ENCODE data around the gene CYP4F22. TPM values are rescaled to one million over a fixed set of nuclear protein-coding genes. Genes with fewer than 3 reads are reported as not detected.
"Not testable (repeated sequence)": the region's sequence is repeated elsewhere in the genome, so short reads cannot be mapped to it uniquely, and the experiment has no call there.

Gene CYP4F22
- total RNA-seq, 1 experiment from 2014 or later = not detected

- H3K4me1 ChIP-seq (ENCODE audit: insufficient read depth, low read length); H2BK5ac ChIP-seq (ENCODE audit: insufficient read length, low read length); H3K9ac ChIP-seq (ENCODE audit: extremely low read depth, insufficient read length, low read length); H2BK15ac ChIP-seq (ENCODE audit: low read depth, low read length); H2BK120ac ChIP-seq (ENCODE audit: low read depth, low read length, poor library complexity, severe bottlenecking); H3K4ac ChIP-seq (ENCODE audit: low read depth, low read length); H2AK5ac ChIP-seq (ENCODE audit: insufficient read length, low read length); H3K27me3 Mint-ChIP-seq (ENCODE audit: low read depth); H3K27ac ChIP-seq (ENCODE audit: insufficient read length, low read depth, low read length); H4K20me1 ChIP-seq (ENCODE audit: control insufficient read depth, insufficient read depth, insufficient read length); H3K79me2 ChIP-seq (ENCODE audit: insufficient read depth, low read length); H4K8ac ChIP-seq (replicated peaks; ENCODE audit: insufficient read length, low read depth, low read length); H3T11ph ChIP-seq (ENCODE audit: low read length); H4K5ac ChIP-seq (ENCODE audit: insufficient read length, low read depth, low read length); H3K79me1 ChIP-seq (ENCODE audit: insufficient read depth, low read depth, low read length, poor library complexity, severe bottlenecking); H3K27me3 ChIP-seq (ENCODE audit: insufficient read depth, low read length); H3K23me2 ChIP-seq (ENCODE audit: insufficient read length, low read depth, low read length, poor library complexity, severe bottlenecking); H3K18ac ChIP-seq (ENCODE audit: insufficient read length, low read depth, low read length); H4K91ac ChIP-seq (ENCODE audit: insufficient read length, low read depth, low read length); H3K56ac ChIP-seq (ENCODE audit: insufficient read length, low read depth, low read length); H3K27ac Mint-ChIP-seq; H3K4me2 ChIP-seq (ENCODE audit: insufficient read depth, insufficient read length, low read length); H2AFZ ChIP-seq (ENCODE audit: low read length); H3K4me3 Mint-ChIP-seq; H2BK20ac ChIP-seq (ENCODE audit: low read depth, low read length, poor library complexity, severe bottlenecking); H3K23ac ChIP-seq (ENCODE audit: insufficient read length, low read depth, low read length); H3K14ac ChIP-seq (ENCODE audit: insufficient read depth, low read length); H3K4me1 Mint-ChIP-seq; H2BK12ac ChIP-seq (ENCODE audit: insufficient read length, low read depth, low read length); DNase-seq: not testable (repeated sequence)
- peaks cover 5 to 25% (median 7%) of the 10 kb centered on the region in 3 experiments; a peak in 5 of 7 replicates for H3K36me3 Mint-ChIP-seq (ENCODE audit: insufficient read depth in 1 of 3, low read depth in 3 of 3)
- peaks cover 73% of the 10 kb centered on the region in 2 experiments for H3K9me3 Mint-ChIP-seq
- peaks cover 62% of the 10 kb centered on the region for H3K9me3 ChIP-seq (ENCODE audit: control insufficient read depth, low read depth, low read length)
- WGBS (ENCODE audit: extremely low coverage, insufficient read length, low lambda C conversion rate) = no CpG with 5 or more reads among the region's 4 CpGs
Measured at GRCh38 chr19:15593766-15594165, 85.4 kb downstream of the CYP4F22 start.
